Esophagus squamous epithelium (tissue), 5 donors: ENCODE measurements around the gene KIAA0319L. TPM values are rescaled to one million over a fixed set of nuclear protein-coding genes. Genes with fewer than 3 reads are reported as not detected.
"Not testable (repeated sequence)": the region's sequence is repeated elsewhere in the genome, so short reads cannot be mapped to it uniquely, and the experiment has no call there.

ENCODE experiments used
- DNase-seq: peaks from one replicate; lab custom pipeline; 2025; lab: John Stamatoyannopoulos, UW
- H3K27ac ChIP-seq, 4 donors: fragments of 200-600 bp; sonication (generic); one replicate each; pipeline ENCODE4 v1.5.1; 2016 to 2019; ENCODE audit warnings: mild to moderate bottlenecking in 1 of 4
- H3K27me3 ChIP-seq, 4 donors: fragments of 200-600 bp; sonication (generic); 1 replicate in 3 of 4; 2 replicates in 1 of 4; pipeline versions ENCODE4 v1.5.1 to v1.6.0; 2017 to 2021; ENCODE audit warnings: antibody characterized with exemption in 1 of 4
- H3K36me3 ChIP-seq, 3 donors: fragments of 200-600 bp; sonication (generic); one replicate each; pipeline ENCODE4 v1.5.1; 2016 to 2019
- H3K4me1 ChIP-seq, 3 donors: fragments of 200-600 bp; sonication (generic); one replicate each; pipeline ENCODE4 v1.5.1; 2017 to 2019
- H3K4me3 ChIP-seq, 4 donors: fragments of 200-600 bp; sonication (generic); 1 replicate in 3 of 4; 2 replicates in 1 of 4; pipeline ENCODE4 v1.5.1; 2016 to 2019; ENCODE audit warnings: mild to moderate bottlenecking in 2 of 4, moderate library complexity in 1 of 4
- H3K9me3 ChIP-seq, 3 donors: fragments of 200-600 bp; sonication (generic); one replicate each; pipeline ENCODE4 v1.5.1; 2016 to 2019
- CTCF ChIP-seq, 6 experiments: fragments of 450-650 bp in 4 of 6; fragments of 200-600 bp in 2 of 6; sonication (generic) in 2 of 6; IDR thresholded peaks; one replicate each; pipeline ENCODE4 v1.5.1; 2016 to 2019; ENCODE audit warnings: antibody characterized with exemption in 6 of 6, mild to moderate bottlenecking in 4 of 6, moderate library complexity in 4 of 6
- POLR2A ChIP-seq, 4 donors: fragments of 450-650 bp; IDR thresholded peaks; one replicate each; pipeline ENCODE4 v1.6.1; 2017; ENCODE audit warnings: antibody characterized with exemption in 4 of 4, mild to moderate bottlenecking in 4 of 4, moderate library complexity in 3 of 4
- WGBS, 2 donors: methylation state at CpG; one replicate each; pipeline ENCODE4 v1.1.5; 2018; 5-methylcytosine and 5-hydroxymethylcytosine counted together
- intact Hi-C: fragments of 100-400 bp; cut with DNase I; formaldehyde crosslinking; loops from one replicate; pipeline ENCODE4 v1.15.0; 2022
- total RNA-seq, 4 donors: library from RNA; depleted of rRNA; stranded (reverse); fragments of >200 nt; gene quantifications; one replicate each; pipeline ENCODE4 v1.1.0, GENCODE V29; 2016
- donor health status: DM: yes; HTN: yes; CAD: no.

Gene KIAA0319L
- total RNA-seq, 4 donors from 2014 or later = 24.8 to 53.4 (median 28.4) TPM

GRCh38 chr1:35585281-35585680, 28.1 kb upstream of the KIAA0319L start:
- TF ChIP-seq CTCF (IDR thresholded peaks at IDR 0.05) (no peak), POLR2A (IDR thresholded peaks at IDR 0.05) (no peak)
- H3K4me3 ChIP-seq = no peak overlapping the region
- no peaks in the 10 kb centered on the region for H3K4me1 ChIP-seq
- H3K27ac ChIP-seq = no peak overlapping the region
- WGBS, 2 donors = 78 to 95% methylated on average over 3 of the region's 3 CpGs
- intact Hi-C loops = no loop called here
- no peak for DNase-seq
- H3K27me3 ChIP-seq = no peaks in the 10 kb centered on the region
- peaks cover 0 to under 1% (median 0%) of the 10 kb centered on the region in 3 donors for H3K36me3 ChIP-seq
- H3K9me3 ChIP-seq = no peaks in the 10 kb centered on the region

DNA sequence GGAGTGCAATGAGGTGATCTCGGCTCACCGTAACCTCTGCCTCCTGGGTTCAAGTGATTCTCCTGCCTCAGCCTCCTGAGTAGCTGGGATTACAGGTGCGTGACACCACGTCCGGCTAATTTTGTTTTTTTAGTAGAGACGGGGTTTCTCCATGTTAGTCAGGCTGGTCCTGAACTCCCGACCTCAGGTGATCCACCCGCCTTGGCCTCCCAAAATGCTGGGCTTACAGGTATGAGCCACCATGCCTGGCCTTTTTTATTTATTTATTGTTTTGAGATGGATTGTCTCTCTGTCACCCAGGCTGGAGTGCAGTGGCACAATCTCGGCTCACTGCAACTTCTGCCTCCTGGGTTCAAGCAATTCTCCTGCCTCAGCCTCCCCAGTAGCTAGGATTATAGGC, 24.4 kb upstream of the KIAA0319L start:
- Histone ChIP-seq H3K27me3 (peaks cover 0 to 21% (median 0%) of the 10 kb centered on the region in 4 donors), H3K4me1 (peaks cover 0 to 20% (median 6%) of the 10 kb centered on the region in 3 donors)
- intact Hi-C loops, H3K27ac ChIP-seq, DNase-seq, H3K9me3 ChIP-seq, H3K4me3 ChIP-seq, H3K36me3 ChIP-seq: not testable (repeated sequence)
- WGBS, 2 donors = 77 to 91% methylated on average over 4 to 7 of the region's 9 CpGs

DNA sequence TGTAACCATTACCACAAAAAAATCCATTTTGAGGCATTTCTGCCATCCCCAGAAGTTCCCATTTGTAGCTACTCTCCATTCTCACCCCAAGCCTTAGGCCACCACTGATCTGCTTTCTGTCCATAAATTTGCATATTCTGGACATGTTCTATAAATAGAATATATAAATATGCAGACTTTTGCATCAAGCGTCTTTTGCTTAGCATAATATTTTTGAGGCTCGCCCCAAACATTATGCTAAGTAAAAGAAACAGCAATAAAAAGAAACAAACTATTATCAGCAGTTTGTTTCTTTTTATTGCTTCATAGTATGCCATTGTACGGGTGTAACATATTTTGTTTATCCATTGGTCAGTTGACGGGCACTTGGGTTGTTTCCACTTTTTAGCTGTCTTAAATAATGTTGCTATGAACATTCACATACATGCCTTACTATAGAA, 23.8 kb upstream of the KIAA0319L start:
- no peak for DNase-seq
- Histone ChIP-seq H3K27me3 (peaks cover 0 to 28% (median 0%) of the 10 kb centered on the region in 4 donors), H3K4me3 (no peak overlapping the region), H3K9me3 (no peaks in the 10 kb centered on the region), H3K27ac (no peak overlapping the region), H3K36me3 (no peaks in the 10 kb centered on the region), H3K4me1 (peaks cover 0 to 27% (median 6%) of the 10 kb centered on the region in 3 donors)
- intact Hi-C loops = no loop called here
- 59 to 64% methylated on average over 4 of the region's 4 CpGs for whole genome bisulfite sequencing, 2 donors
- TF ChIP-seq CTCF (IDR thresholded peaks at IDR 0.05) (no peak), POLR2A (IDR thresholded peaks at IDR 0.05) (no peak)

- no peak for TF ChIP-seq CTCF (IDR thresholded peaks at IDR 0.05)
- no peak for TF ChIP-seq POLR2A (IDR thresholded peaks at IDR 0.05)
- H3K27ac ChIP-seq = no peak overlapping the region
- H3K9me3 ChIP-seq = no peaks in the 10 kb centered on the region
- WGBS, 2 donors = 0% methylated on average over 9 of the region's 70 CpGs; no CpG with 5 or more reads in 1 of the 2 donors
- DNase-seq = no peak
- peaks cover 0 to 62% (median 0%) of the 10 kb centered on the region in 4 donors for H3K27me3 ChIP-seq
- peak overlapping the region; percentile 33 to 69 (median 47) for H3K4me3 ChIP-seq
- H3K36me3 ChIP-seq = no peaks in the 10 kb centered on the region
- intact Hi-C loops = loop anchor here (5.0 kb wide), 1 partner anchor 140 kb away; the partner anchor contains the start of gene C1orf216
- peaks cover 16 to 62% (median 19%) of the 10 kb centered on the region in 3 donors for H3K4me1 ChIP-seq
Measured at GRCh38 chr1:35577071-35577998, 20.1 kb upstream of the KIAA0319L start.

DNA sequence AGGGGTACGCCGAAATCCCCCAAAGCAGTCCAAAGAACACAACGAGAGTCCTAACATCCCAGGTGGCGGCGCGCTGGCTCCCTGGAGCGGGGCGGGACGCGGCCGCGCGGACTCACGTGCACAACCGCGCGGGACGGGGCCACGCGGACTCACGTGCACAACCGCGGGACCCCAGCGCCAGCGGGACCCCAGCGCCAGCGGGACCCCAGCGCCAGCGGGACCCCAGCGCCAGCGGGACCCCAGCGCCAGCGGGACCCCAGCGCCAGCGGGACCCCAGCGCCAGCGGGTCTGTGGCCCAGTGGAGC, 19.5 kb upstream of the KIAA0319L start:
- intact Hi-C loops = loop anchor here (5.0 kb wide), 1 partner anchor 141 kb away; the partner anchor contains the start of gene C1orf216
- WGBS, 2 donors = 52% methylated on average over 3 of the region's 37 CpGs; no CpG with 5 or more reads in 1 of the 2 donors
- peaks cover 0 to 69% (median 0%) of the 10 kb centered on the region in 4 donors for H3K27me3 ChIP-seq
- peaks cover 16 to 66% (median 19%) of the 10 kb centered on the region in 3 donors for H3K4me1 ChIP-seq
- H3K27ac ChIP-seq, DNase-seq, H3K36me3 ChIP-seq, H3K9me3 ChIP-seq: not testable (repeated sequence)
- H3K4me3 ChIP-seq = peak overlapping the region; percentile 33 to 69 (median 47)
